Heart left ventricle (tissue), 16 donors: ENCODE results near the gene HSPA1L. TPM values are rescaled to one million over a fixed set of nuclear protein-coding genes. Genes with fewer than 3 reads are reported as not detected.

Experiments
- ATAC-seq, 4 donors: fragments of 200-7000 bp; cut with Tn5 transposase; one replicate each; pipeline ENCODE4 v1.9.1; 2020 to 2022; ENCODE audit warnings: moderate library complexity in 4 of 4, mild to moderate bottlenecking in 3 of 4, moderate number of reproducible peaks in 1 of 4
- DNase-seq, 5 donors: peaks; one replicate each; pipeline ENCODE4 v3.0.0-alpha.2; 2020
- H3K27ac ChIP-seq, 12 donors: fragments of 200-600 bp; sonication (generic) in 4 of 12; one replicate each; pipeline versions ENCODE4 v1.5.0 to v1.8.0; 2016 to 2022; ENCODE audit warnings: mild to moderate bottlenecking in 2 of 12
- H3K27me3 ChIP-seq, 9 donors: fragments of 200-600 bp; sonication (generic) in 2 of 9; one replicate each; pipeline versions ENCODE4 v1.5.1 to v1.8.0; 2016 to 2022; ENCODE audit warnings: mild to moderate bottlenecking in 3 of 9
- H3K36me3 ChIP-seq, 9 donors: fragments of 200-600 bp; sonication (generic) in 2 of 9; one replicate each; pipeline versions ENCODE4 v1.5.0 to v1.8.0; 2018 to 2022; ENCODE audit warnings: mild to moderate bottlenecking in 2 of 9
- H3K4me1 ChIP-seq, 12 donors: fragments of 200-600 bp; sonication (generic) in 4 of 12; one replicate each; pipeline versions ENCODE4 v1.5.0 to v1.8.0; 2016 to 2022; ENCODE audit warnings: mild to moderate bottlenecking in 3 of 12
- H3K4me3 ChIP-seq, 12 donors: fragments of 200-600 bp; sonication (generic) in 4 of 12; one replicate each; pipeline versions ENCODE4 v1.5.0 to v1.8.0; 2017 to 2022; ENCODE audit warnings: mild to moderate bottlenecking in 9 of 12, moderate library complexity in 4 of 12
- H3K9me3 ChIP-seq, 12 donors: fragments of 200-600 bp; sonication (generic) in 4 of 12; one replicate each; pipeline versions ENCODE4 v1.5.0 to v1.8.0; 2016 to 2022; ENCODE audit warnings: mild to moderate bottlenecking in 1 of 12
- POLR2A ChIP-seq, 2 donors: fragments of 450-650 bp; IDR thresholded peaks; one replicate each; pipeline ENCODE4 v1.6.1; 2017; ENCODE audit warnings: antibody characterized with exemption in 2 of 2, mild to moderate bottlenecking in 2 of 2, moderate library complexity in 2 of 2
- WGBS, 4 donors: extraction: QIAGEN DNeasy Blood & Tissue Kit in 2 of 4; methylation state at CpG; one replicate each; pipeline versions ENCODE4 v1.1.5 to v1.1.7; 2013 to 2018; 5-methylcytosine and 5-hydroxymethylcytosine counted together
- intact Hi-C, 10 donors: fragments of 100-400 bp; cut with DNase I; formaldehyde crosslinking; loops; one replicate each; pipeline versions ENCODE4 v1.11.1 to v1.14.2; 2022
- polyA plus RNA-seq, 2 donors: library from polyadenylated mRNA; stranded (reverse); fragments of 200-250 nt; gene quantifications; one replicate each; pipeline ENCODE4 v1.2.3, GENCODE V29; 2013
- total RNA-seq, 9 donors: library from RNA; depleted of rRNA in 2 of 9; stranded (reverse); fragments of >200 nt in 2 of 9; fragmentation: NEBNext Ultra II Directional in 3 of 9; extraction: Animal tissue kit (Norgen Biotek cat#: 25700) in 3 of 9; gene quantifications; one replicate each; pipeline versions ENCODE4 v1.1.0 to v1.2.4, GENCODE V29; 2016 to 2023
- TF ChIP-seq, protein P1 (sequence below), 12 donors: fragments of 200-600 bp; sonication (generic) in 4 of 12; IDR thresholded peaks; one replicate each; pipeline versions ENCODE4 v1.5.0 to v1.8.0; 2018 to 2022; ENCODE audit warnings: antibody characterized with exemption in 12 of 12, mild to moderate bottlenecking in 5 of 12
- donor health status: ischemic (EF 13 %, LVEDD 7.1; RV severe dilation, severe dysfunction).
- donor health status: healthy with polysubstance abuse.
- donor health status: DM: no; HTN: yes; CAD: no.
- donor health status: DM: no; HTN: no; CAD: no.
- donor health status: ischemic (EF 25% LVEDD 6.9; RV normal size, moderate dysfunction).
- donor health status: ischemic (EF 25% LVEDD 5.7; RV mildly dilated, moderate dysfunction).
- donor health status: healthy.
- donor health status: DM: yes; HTN: yes; CAD: no.
- donor health status: ischemic (EF 35%, LVEDD 5.7; RV mildly dilated, moderate dysfunction).
- donor health status: nonischemic (EF 11% LVEDD 7.7; RV severe dilation, severe dysfunction).
- donor health status: DM: yes; HTN: yes; CAD: no.
- donor health status: PGD.
- donor health status: ischemic (EF 29% LVEDD 5.4; RV normal size, mild dysfunction).
- donor health status: nonischemic (EF 23%, LVEDD 6.1; RV moderate dilation, normal function).

The HSPA1L gene
- total and polyA plus RNA-seq, 11 donors, result 0.95 to 3.6 (median 1.8) TPM

DNA sequence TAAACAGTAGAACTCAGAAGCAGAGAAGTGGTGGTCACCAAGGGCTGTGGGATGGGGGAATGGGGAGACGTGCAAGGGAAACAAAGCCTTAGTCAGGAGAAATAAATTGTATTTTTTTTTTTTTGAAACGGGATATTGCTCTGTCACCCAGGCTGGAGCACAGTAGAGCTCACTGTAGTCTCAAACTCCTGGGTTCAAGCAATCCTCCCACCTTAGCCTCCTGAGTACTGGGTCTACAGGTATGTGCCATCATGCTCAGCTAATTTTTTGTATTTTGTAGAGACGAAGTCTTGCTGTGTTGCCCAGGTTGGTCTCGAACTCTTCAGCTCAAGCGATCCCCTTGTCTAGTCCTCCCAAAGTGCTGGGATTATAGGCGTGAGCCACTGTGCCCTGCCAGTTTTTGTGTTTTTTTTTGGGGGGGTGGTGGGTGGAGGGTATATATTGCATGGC lies 15.8 kb upstream of the HSPA1L start:
- whole genome bisulfite sequencing, 4 donors, result 38 to 63% (median 55%) methylated on average over 6 of the region's 6 CpGs
- peak overlapping the region; percentile 26 to 86 (median 68) for H3K4me3 ChIP-seq
- DNase-seq (no peak), ATAC-seq (no peak)
- H3K36me3 ChIP-seq, result peaks cover 0 to 7% (median 0%) of the 10 kb centered on the region in 9 donors
- TF ChIP-seq POLR2A (IDR thresholded peaks at IDR 0.05), result no peak
- TF ChIP-seq, protein P1, sequence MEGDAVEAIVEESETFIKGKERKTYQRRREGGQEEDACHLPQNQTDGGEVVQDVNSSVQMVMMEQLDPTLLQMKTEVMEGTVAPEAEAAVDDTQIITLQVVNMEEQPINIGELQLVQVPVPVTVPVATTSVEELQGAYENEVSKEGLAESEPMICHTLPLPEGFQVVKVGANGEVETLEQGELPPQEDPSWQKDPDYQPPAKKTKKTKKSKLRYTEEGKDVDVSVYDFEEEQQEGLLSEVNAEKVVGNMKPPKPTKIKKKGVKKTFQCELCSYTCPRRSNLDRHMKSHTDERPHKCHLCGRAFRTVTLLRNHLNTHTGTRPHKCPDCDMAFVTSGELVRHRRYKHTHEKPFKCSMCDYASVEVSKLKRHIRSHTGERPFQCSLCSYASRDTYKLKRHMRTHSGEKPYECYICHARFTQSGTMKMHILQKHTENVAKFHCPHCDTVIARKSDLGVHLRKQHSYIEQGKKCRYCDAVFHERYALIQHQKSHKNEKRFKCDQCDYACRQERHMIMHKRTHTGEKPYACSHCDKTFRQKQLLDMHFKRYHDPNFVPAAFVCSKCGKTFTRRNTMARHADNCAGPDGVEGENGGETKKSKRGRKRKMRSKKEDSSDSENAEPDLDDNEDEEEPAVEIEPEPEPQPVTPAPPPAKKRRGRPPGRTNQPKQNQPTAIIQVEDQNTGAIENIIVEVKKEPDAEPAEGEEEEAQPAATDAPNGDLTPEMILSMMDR (IDR thresholded peaks at IDR 0.05), result no peak
- no peaks in the 10 kb centered on the region for H3K27me3 ChIP-seq
- peaks cover 4 to 46% (median 30%) of the 10 kb centered on the region in 12 donors for H3K4me1 ChIP-seq
- no peaks in the 10 kb centered on the region for H3K9me3 ChIP-seq
- peak overlapping the region in 10 of 12 donors; percentile 12 to 99 (median 66) for H3K27ac ChIP-seq
- intact Hi-C loops, result loop anchor here (1.0 to 10.0 kb wide), 16 partner anchors 36 to 286 kb away; partner anchors contain the start of genes LY6G5C (in 9 of the 10), ATP6V1G2 (in 2 of the 10), CSNK2B (in 2 of the 10) and DDAH2 (in 2 of the 10)

DNA sequence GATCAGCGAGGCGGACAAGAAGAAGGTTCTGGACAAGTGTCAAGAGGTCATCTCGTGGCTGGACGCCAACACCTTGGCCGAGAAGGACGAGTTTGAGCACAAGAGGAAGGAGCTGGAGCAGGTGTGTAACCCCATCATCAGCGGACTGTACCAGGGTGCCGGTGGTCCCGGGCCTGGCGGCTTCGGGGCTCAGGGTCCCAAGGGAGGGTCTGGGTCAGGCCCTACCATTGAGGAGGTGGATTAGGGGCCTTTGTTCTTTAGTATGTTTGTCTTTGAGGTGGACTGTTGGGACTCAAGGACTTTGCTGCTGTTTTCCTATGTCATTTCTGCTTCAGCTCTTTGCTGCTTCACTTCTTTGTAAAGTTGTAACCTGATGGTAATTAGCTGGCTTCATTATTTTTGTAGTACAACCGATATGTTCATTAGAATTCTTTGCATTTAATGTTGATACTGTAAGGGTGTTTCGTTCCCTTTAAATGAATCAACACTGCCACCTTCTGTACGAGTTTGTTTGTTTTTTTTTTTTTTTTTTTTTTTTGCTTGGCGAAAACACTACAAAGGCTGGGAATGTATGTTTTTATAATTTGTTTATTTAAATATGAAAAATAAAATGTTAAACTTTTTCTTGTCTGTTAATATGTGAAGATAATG lies 14.7 kb upstream of the HSPA1L start:
- ATAC-seq (no peak), DNase-seq (no peak)
- intact Hi-C loops, result loop anchor here (1.0 to 10.0 kb wide), 17 partner anchors 35 to 285 kb away; partner anchors contain the start of genes LY6G5C (in 9 of the 10), ATP6V1G2 (in 2 of the 10), CLIC1 (in 2 of the 10) and CSNK2B (in 2 of the 10)
- Histone ChIP-seq H3K4me3 (peak overlapping the region; percentile 26 to 86 (median 68)), H3K27ac (peak overlapping the region in 11 of 12 donors; percentile 13 to 99 (median 60)), H3K9me3 (no peaks in the 10 kb centered on the region), H3K4me1 (peaks cover 4 to 49% (median 26%) of the 10 kb centered on the region in 12 donors), H3K36me3 (peaks cover 0 to 7% (median 0%) of the 10 kb centered on the region in 9 donors), H3K27me3 (no peaks in the 10 kb centered on the region)
- WGBS, 4 donors, result 0 to 2% (median 1%) methylated on average over 12 to 15 of the region's 15 CpGs
- TF ChIP-seq POLR2A (IDR thresholded peaks at IDR 0.05), result no peak
- TF ChIP-seq, protein P1 (IDR thresholded peaks at IDR 0.05), result peak in 11 of 12 donors; percentile 20 to 66 (median 52)

DNA sequence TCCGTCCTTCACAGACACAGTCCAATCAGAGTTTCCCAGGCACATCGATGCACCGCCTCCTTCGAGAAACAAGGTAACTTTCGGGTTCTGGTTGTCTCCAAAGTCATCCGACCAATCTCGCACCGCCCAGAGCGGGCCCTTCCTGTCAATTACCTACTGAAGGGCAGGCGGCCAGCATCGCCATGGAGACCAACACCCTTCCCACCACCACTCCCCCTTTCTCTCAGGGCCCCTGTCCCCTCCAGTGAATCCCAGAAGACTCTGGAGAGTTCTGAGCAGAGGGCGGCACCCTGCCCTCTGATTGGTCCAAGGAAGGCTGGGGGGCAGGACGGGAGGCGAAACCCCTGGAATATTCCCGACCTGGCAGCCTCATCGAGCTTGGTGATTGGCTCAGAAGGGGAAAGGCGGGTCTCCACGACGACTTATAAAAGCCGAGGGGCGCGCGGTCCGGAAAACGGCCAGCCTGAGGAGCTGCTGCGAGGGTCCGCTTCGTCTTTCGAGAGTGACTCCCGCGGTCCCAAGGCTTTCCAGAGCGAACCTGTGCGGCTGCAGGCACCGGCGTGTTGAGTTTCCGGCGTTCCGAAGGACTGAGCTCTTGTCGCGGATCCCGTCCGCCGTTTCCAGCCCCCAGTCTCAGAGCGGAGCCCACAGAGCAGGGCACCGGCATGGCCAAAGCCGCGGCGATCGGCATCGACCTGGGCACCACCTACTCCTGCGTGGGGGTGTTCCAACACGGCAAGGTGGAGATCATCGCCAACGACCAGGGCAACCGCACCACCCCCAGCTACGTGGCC lies 12.4 kb upstream of the HSPA1L start, which contains the start of gene HSPA1B:
Gene HSPA1B (plus strand): TSS at position 453 of the 794 bp plus-strand sequence. CDS start 213 bp downstream, at position 666.
- no peaks in the 10 kb centered on the region for H3K9me3 ChIP-seq
- peaks cover 0 to 7% (median 0%) of the 10 kb centered on the region in 9 donors for H3K36me3 ChIP-seq
- ATAC-seq (peak; percentile 94 to 97 (median 96)), DNase-seq (peak; percentile 98 to 100 (median 99))
- H3K27ac ChIP-seq, result peak within 1 kb of the TSS; percentile 89 to 98 (median 96)
- intact Hi-C loops, result loop anchor here in 2 of 10 donors (2.0 to 5.0 kb wide), 3 partner anchors 33 to 97 kb away; partner anchors contain the start of genes CLIC1 (in 1 of the 2) and VARS1 (in 1 of the 2)
- peaks cover 0 to 52% (median 30%) of the 10 kb centered on the region in 12 donors for H3K4me1 ChIP-seq
- no peaks in the 10 kb centered on the region for H3K27me3 ChIP-seq
- peak within 1 kb of the TSS; percentile 41 to 82 (median 73) for H3K4me3 ChIP-seq
- TF ChIP-seq, protein P1 (IDR thresholded peaks at IDR 0.05), result no peak
- TF ChIP-seq POLR2A (IDR thresholded peaks at IDR 0.05), result peak; percentile 100
- WGBS, 4 donors, result 0% methylated on average over 29 to 52 of the region's 56 CpGs
